ENCODE results near the gene ADPRHL1. TPM values are rescaled to one million over a fixed set of nuclear protein-coding genes. Genes with fewer than 3 reads are reported as not detected.

ADPRHL1 gene
- total RNA-seq, 1 donor: 2.4 TPM

GRCh38 chr13:113446488-113446854, 6.8 kb downstream of the ADPRHL1 start:
- TF ChIP-seq CTCF (IDR thresholded peaks at IDR 0.05; ENCODE audit: insufficient read depth, low read length): no peak
- no peak overlapping the region for H3K4me3 ChIP-seq (ENCODE audit: low read depth, low read length)
- DNase-seq (ENCODE audit: low read depth): no peak

- TF ChIP-seq CTCF (IDR thresholded peaks at IDR 0.05; ENCODE audit: insufficient read depth, low read length): no peak
- no peak overlapping the region for H3K4me3 ChIP-seq (ENCODE audit: low read depth, low read length)
- no peak for DNase-seq (ENCODE audit: low read depth)
Measured at GRCh38 chr13:113445791-113446487, 7.3 kb downstream of the ADPRHL1 start.

- no peak for TF ChIP-seq CTCF (IDR thresholded peaks at IDR 0.05; ENCODE audit: insufficient read depth, low read length)
- no peak for DNase-seq (ENCODE audit: low read depth)
- no peak overlapping the region for H3K4me3 ChIP-seq (ENCODE audit: low read depth, low read length)
Measured at GRCh38 chr13:113443991-113444390, 9.3 kb downstream of the ADPRHL1 start.

- no peak for DNase-seq (ENCODE audit: low read depth)
- no peak overlapping the region for H3K4me3 ChIP-seq (ENCODE audit: low read depth, low read length)
- no peak for TF ChIP-seq CTCF (IDR thresholded peaks at IDR 0.05; ENCODE audit: insufficient read depth, low read length)
Measured at GRCh38 chr13:113442985-113443362, 10.3 kb downstream of the ADPRHL1 start.

GRCh38 chr13:113442354-113442984, 10.8 kb downstream of the ADPRHL1 start:
- TF ChIP-seq CTCF (IDR thresholded peaks at IDR 0.05; ENCODE audit: insufficient read depth, low read length): no peak
- DNase-seq (ENCODE audit: low read depth): no peak
- H3K4me3 ChIP-seq (ENCODE audit: low read depth, low read length): no peak overlapping the region

GRCh38 chr13:113441661-113442060, 11.6 kb downstream of the ADPRHL1 start:
- TF ChIP-seq CTCF (IDR thresholded peaks at IDR 0.05; ENCODE audit: insufficient read depth, low read length): no peak
- no peak for DNase-seq (ENCODE audit: low read depth)

More at GRCh38 chr13:113441661-113442060, 11.6 kb downstream of the ADPRHL1 start:
- no peak overlapping the region for H3K4me3 ChIP-seq (ENCODE audit: low read depth, low read length)

Data from fibroblast of the aortic adventitia (primary cell).